Epidermal melanocyte (primary cell): Measurements from ENCODE around the gene LIX1.
"Not testable (repeated sequence)": the region's sequence is repeated elsewhere in the genome, so short reads cannot be mapped to it uniquely, and the experiment has no call there.

Experiments
- DNase-seq: peaks from one replicate; pipeline ENCODE4 v3.0.0; 2011; ENCODE audit warnings: low spot score; ENCODE audit not compliant: insufficient read length

LIX1 gene

GRCh38 chr5:97142521-97143254 is at the start of gene LIX1:
Gene LIX1, minus strand, starts transcription at chr5:97142611. Its CDS starts 35 bp downstream, at chr5:97142576.
- no peak for DNase-seq

- DNase-seq, result no peak
Measured at GRCh38 chr5:97191893-97192292, 49.5 kb upstream of the LIX1 start.

- DNase-seq, result not testable (repeated sequence)
Measured at GRCh38 chr5:97189523-97189922, 47.1 kb upstream of the LIX1 start.

- DNase-seq, result no peak
Measured at GRCh38 chr5:97183930-97184213, 41.5 kb upstream of the LIX1 start.

- peak; percentile 82 for DNase-seq
Measured at GRCh38 chr5:97183100-97183929, 40.9 kb upstream of the LIX1 start, which contains the start of gene RIOK2. Gene RIOK2, minus strand, starts transcription at chr5:97183247. Its CDS starts 56 bp downstream, at chr5:97183191.

DNA sequence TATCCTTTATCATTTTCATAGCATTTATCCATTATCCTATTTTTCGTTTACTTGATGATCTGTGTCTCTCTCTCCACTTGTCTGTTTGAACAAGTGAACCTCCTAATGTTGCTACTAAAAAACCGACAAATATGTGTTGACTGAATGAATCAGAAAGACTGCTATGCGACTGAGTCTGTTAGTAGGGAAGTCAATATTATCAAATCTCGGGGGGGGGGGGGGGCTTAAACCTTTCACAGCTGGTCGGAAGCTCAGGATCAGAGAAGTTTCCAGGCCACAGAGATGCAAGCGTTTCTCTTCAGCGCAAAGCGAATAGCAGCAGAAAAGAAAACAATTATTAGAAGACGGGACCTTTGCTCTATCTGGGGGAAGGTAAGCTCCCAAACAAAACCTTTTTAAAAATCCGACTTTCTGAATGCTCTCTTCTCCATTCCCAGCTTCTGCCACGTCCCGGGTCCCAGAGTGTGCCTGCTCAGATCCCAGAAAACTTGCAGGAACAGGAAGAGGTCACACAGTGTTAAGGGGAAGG is 40.2 kb upstream of the LIX1 start:
- DNase-seq, result no peak

- DNase-seq, result no peak
Measured at GRCh38 chr5:97181856-97182545, 39.6 kb upstream of the LIX1 start.

DNA sequence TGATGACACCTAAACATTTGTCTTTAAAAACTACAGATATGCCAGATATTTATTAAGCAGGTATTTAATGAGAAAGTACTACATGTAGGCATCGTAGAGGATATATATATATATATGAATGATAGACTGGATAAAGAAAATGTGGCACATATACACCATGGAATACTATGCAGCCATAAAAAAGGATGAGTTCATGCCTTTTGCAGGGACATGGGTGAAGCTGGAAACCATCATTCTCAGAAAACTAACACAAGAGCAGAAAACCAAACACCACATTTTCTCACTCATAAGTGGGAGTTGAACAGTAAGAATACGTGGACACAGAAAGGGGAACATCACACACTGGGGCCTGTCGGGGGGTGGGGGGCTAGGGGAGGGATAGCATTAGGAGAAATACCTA is 37.0 kb upstream of the LIX1 start:
- not testable (repeated sequence) for DNase-seq

DNA sequence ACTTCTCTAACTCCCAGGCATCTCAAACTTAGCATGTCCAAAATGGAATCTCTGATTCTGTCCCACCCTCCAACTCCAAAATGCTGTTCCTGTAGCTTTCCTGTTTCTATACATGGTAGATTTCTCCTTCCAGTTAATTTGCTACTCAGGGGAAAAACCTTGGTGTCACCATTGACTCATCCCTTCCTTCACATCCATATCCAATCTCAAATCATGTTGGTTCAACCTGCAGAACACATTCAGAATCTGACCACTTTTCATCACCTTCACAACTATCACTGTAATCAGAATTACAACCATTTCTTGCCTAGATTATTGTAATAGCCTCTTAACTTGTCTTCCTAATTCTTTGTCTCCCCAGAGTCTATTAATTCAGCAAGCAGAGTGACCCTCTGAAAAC is 29.8 kb upstream of the LIX1 start:
- no peak for DNase-seq

GRCh38 chr5:97171703-97172102 is 29.3 kb upstream of the LIX1 start:
- DNase-seq, result no peak

GRCh38 chr5:97167435-97167834 is 25.0 kb upstream of the LIX1 start:
- no peak for DNase-seq

DNA sequence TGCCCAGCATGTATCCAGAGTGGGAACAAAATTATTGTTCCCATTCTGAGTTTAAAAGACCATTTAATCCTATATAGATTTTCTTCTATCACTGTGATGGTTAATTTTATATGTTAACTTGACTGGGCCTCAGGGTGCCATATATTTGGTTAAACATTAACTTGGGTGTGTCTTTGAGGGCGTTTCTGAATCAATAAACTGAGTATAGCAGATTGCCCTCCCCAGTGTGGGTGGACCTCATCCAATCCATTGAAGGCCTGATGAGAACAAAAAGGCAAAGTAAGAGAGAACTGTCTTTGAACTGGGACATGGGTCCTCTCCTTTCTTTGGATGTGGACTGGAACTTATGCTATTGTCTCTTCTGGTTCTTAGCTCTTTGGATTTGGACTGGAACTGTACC is 23.3 kb upstream of the LIX1 start:
- no peak for DNase-seq

DNA sequence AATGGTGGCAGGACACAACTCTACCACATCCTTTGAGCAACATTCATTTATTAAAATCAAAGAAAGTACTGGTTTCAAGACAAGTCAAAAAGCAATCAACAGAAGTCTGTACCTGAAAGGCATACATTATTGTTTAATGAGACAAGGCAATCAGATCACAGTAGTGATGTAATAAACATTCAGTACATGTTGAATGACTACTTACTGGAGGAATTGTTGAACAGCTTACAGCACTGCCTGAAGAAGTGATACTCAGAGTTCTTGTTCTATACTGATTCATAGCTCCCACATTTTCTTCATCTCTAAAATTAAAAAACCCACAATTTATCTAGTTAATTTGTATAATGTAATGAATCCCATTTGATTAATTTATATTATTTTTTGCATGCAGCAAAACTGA is 22.4 kb upstream of the LIX1 start:
- DNase-seq, result no peak

GRCh38 chr5:97163790-97164285 is 21.4 kb upstream of the LIX1 start:
- DNase-seq, result no peak

- DNase-seq, result no peak
Measured at GRCh38 chr5:97163360-97163764, 21.0 kb upstream of the LIX1 start.

GRCh38 chr5:97162045-97162444 is 19.6 kb upstream of the LIX1 start:
- no peak for DNase-seq

DNA sequence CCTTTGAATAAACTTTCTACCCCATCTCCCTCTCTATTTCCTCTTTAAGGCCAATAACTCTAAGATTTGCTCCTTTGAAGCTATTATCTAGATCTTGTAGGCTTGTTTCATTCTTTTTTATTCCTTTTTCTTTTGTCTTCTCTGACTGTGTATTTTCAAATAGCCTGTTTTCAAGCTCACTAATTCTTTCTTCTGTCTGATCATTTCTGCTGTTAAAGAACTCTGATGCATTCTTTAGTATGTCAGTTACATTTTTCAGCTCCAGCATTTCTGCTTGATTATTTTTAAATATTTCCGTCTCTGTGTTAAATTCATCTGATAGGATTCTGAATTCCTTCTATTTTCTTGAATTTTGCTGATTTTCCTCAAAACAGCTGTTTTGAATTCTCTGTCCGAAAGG is 15.3 kb upstream of the LIX1 start:
- no peak for DNase-seq

GRCh38 chr5:97151370-97151769 is 9.0 kb upstream of the LIX1 start:
- no peak for DNase-seq

DNA sequence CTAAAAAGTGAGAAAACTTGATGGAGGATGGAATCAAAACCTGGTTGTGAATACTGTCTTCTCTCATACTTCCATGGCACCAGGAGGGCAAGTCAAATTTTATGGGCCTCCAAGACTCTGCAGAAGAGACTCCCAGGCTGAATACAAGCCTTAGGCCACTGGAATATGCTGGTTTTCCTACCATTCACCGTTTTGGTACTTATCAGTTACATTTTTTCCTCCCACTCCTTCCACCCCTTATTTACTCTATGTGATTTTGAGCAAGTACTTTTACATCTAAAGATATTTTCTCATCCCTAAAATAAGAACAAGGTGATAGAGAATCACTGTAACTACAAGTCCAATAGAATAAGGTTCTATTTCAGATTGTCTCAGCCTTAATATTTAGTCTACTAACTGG is 8.0 kb upstream of the LIX1 start:
- no peak for DNase-seq

DNA sequence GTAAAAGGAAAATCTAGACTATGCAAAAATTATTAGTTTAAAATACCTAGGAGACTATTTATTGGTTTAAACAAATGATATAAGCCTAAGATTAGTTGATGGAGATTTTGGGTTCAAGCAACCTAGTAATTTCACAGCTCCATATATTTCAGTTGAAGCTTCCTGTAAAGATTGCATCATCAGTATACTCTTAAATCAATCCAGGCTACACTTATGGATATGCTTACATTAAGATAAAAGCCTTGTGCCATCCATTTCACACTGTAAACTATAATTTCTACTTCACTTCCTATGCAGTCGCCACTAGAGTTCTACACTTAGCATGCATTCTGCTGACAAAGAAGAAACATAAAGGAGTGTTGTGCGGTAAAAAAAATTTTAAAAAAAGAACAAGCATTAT is 7.3 kb upstream of the LIX1 start:
- DNase-seq, result no peak

DNA sequence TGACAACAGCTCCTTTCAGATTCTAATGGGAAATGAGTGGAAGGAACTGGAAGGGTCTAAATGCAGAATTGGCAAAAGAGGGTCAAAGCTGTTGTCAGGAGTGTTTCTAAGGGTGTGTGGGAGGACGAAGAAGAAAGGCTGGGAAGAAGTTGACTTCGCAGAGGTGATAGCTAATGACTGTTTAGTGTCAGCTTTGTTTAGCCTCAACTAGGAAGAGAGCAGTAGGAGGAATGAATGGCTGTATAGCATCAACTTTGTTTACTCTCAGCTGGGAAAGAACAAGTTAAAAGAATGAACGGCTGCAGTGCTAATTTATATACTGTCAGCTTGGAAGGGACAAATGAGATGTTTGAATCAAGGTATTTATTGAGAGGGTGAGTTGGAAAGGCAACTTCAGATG is 5.9 kb upstream of the LIX1 start:
- DNase-seq, result no peak

- DNase-seq, result no peak
Measured at GRCh38 chr5:97143704-97144103, 1.3 kb upstream of the LIX1 start.
